Immature natural killer cell (primary cell): ENCODE results near the gene EPN2. TPM values are rescaled to one million over a fixed set of nuclear protein-coding genes. Genes with fewer than 3 reads are reported as not detected.

Experiments
- DNase-seq, 3 donors: peaks; one replicate each; pipeline ENCODE4 v3.0.0; 2022; ENCODE audit warnings: mixed read lengths in 1 of 3
- H3K27ac Mint-ChIP-seq, 6 donors: one replicate each; pipeline ENCODE4 v1.8.0; 2020; ENCODE audit warnings: mixed read lengths in 6 of 6, mild to moderate bottlenecking in 5 of 6, inconsistent platforms in 4 of 6, moderate library complexity in 3 of 6
- H3K27me3 Mint-ChIP-seq, 3 donors: one replicate each; pipeline ENCODE4 v1.8.0; 2020 to 2021; ENCODE audit warnings: low read depth in 3 of 3, mild to moderate bottlenecking in 3 of 3, mixed read lengths in 3 of 3, moderate library complexity in 3 of 3, inconsistent platforms in 1 of 3
- H3K36me3 Mint-ChIP-seq, 3 donors: one replicate each; pipeline ENCODE4 v1.8.0; 2020; ENCODE audit warnings: mixed read lengths in 3 of 3, inconsistent platforms in 2 of 3, mild to moderate bottlenecking in 2 of 3
- H3K4me1 Mint-ChIP-seq, 2 donors: one replicate each; pipeline ENCODE4 v1.8.0; 2020; ENCODE audit warnings: inconsistent platforms in 2 of 2, mild to moderate bottlenecking in 2 of 2, mixed read lengths in 2 of 2, moderate library complexity in 1 of 2
- H3K4me3 Mint-ChIP-seq, 5 donors: one replicate each; pipeline ENCODE4 v1.8.0; 2020; ENCODE audit warnings: mild to moderate bottlenecking in 5 of 5, mixed read lengths in 5 of 5, inconsistent platforms in 3 of 5, moderate library complexity in 3 of 5
- H3K9me3 Mint-ChIP-seq, 6 donors: one replicate each; pipeline ENCODE4 v1.8.0; 2020; ENCODE audit warnings: mild to moderate bottlenecking in 6 of 6, mixed read lengths in 6 of 6, inconsistent platforms in 4 of 6, moderate library complexity in 3 of 6
- polyA plus RNA-seq, 3 donors: library from polyadenylated mRNA; unstranded; fragments of 300-500 nt; fragmentation: Illumina TruSeq; gene quantifications; one replicate each; pipeline ENCODE4 v1.2.3, GENCODE V29; 2021

The EPN2 gene
- polyA plus RNA-seq, 3 donors from 2014 or later, result 0.84 to 8.1 TPM; not detected in 1

GRCh38 chr17:19319771-19320505 lies 82.8 kb downstream of the EPN2 start:
- H3K9me3 Mint-ChIP-seq, result peaks cover 0 to 4% (median under 1%) of the 10 kb centered on the region in 6 donors
- H3K36me3 Mint-ChIP-seq, result peaks cover 0 to 3% (median 3%) of the 10 kb centered on the region in 3 donors
- peaks cover 0 to 7% (median 4%) of the 10 kb centered on the region in 3 donors for H3K27me3 Mint-ChIP-seq
- no peak for DNase-seq
- no peaks in the 10 kb centered on the region for H3K4me1 Mint-ChIP-seq
- H3K4me3 Mint-ChIP-seq, result no peak overlapping the region
- no peak overlapping the region for H3K27ac Mint-ChIP-seq

DNA sequence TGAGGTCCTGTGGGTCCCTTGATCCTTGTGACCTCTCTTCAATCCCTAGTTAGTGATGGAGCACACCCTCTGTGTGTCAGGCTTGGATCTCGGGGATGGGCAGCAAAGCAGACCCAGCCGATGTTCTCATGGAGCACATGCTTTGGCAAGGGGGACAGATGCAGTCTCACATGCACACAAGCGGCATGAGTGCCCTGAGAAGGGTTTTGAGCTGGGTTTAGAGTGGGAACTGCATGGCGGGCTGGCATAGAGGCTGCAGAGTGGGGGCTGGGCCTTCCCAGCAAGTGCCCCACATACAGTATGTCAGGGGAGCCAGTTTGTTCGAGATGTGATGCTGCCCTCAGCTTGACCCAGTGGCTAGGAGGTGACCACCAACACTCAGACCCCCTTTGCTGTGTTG lies 83.7 kb downstream of the EPN2 start:
- Mint-ChIP-seq H3K27ac (no peak overlapping the region), H3K4me1 (no peaks in the 10 kb centered on the region), H3K27me3 (peaks cover 0 to 7% (median 6%) of the 10 kb centered on the region in 3 donors), H3K36me3 (peaks cover 3 to 8% (median 3%) of the 10 kb centered on the region in 3 donors), H3K9me3 (peaks cover 2 to 14% (median 6%) of the 10 kb centered on the region in 6 donors), H3K4me3 (no peak overlapping the region)
- no peak for DNase-seq

GRCh38 chr17:19321481-19322128 lies 84.4 kb downstream of the EPN2 start:
- no peak for DNase-seq
- Mint-ChIP-seq H3K4me1 (no peaks in the 10 kb centered on the region), H3K36me3 (peaks cover 3 to 8% (median 5%) of the 10 kb centered on the region in 3 donors), H3K27me3 (peaks cover 0 to 7% (median 6%) of the 10 kb centered on the region in 3 donors), H3K9me3 (peaks cover 2 to 17% (median 8%) of the 10 kb centered on the region in 6 donors), H3K4me3 (no peak overlapping the region), H3K27ac (no peak overlapping the region)

DNA sequence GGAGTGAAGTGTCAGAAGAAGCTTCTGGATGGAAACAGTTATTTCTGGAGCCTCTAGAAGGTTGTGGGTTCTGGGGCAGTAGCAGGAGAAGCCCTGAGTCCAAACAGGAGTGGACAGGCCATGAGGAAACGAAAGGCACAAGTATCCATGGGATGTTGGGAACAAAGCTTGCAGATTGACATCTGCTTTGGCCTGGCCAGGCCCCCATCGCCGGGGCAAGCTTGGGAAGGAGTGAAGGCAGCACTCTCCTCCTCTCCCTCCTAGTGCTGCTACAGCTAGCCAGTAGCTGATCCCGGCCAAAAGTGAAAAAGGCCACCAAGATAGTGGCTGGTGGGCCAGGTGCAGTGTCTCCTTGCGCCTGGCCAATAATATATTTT lies 85.0 kb downstream of the EPN2 start:
- no peak for DNase-seq
- no peaks in the 10 kb centered on the region for H3K4me1 Mint-ChIP-seq
- peaks cover 3 to 8% (median 5%) of the 10 kb centered on the region in 3 donors for H3K36me3 Mint-ChIP-seq
- H3K27ac Mint-ChIP-seq, result no peak overlapping the region
- H3K4me3 Mint-ChIP-seq, result no peak overlapping the region
- peaks cover 2 to 17% (median 8%) of the 10 kb centered on the region in 6 donors for H3K9me3 Mint-ChIP-seq
- peaks cover 0 to 6% (median 4%) of the 10 kb centered on the region in 3 donors for H3K27me3 Mint-ChIP-seq

DNA sequence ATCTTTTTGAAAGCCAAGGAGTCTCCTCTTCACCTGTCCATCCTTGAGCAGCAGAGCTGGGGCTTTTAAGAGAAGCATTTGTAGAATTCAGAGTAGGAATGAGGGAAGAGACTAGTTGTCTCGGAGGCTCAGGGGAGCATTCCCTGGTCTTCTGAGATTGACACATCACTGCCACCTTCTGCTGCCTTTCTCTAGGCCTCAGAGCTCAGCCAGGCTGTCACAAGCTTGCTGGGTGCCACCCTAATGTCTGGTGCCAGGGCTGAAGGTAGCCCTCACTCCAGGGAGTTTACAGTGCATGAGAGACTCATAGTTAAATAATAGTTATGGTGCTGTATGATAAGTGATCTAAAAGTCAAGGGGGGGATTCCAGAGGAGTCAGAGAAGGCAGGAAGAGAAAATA lies 85.7 kb downstream of the EPN2 start:
- Mint-ChIP-seq H3K9me3 (peaks cover 2 to 17% (median 8%) of the 10 kb centered on the region in 6 donors), H3K4me3 (no peak overlapping the region), H3K27ac (no peak overlapping the region), H3K4me1 (no peaks in the 10 kb centered on the region), H3K36me3 (peaks cover 3 to 8% (median 5%) of the 10 kb centered on the region in 3 donors), H3K27me3 (peaks cover 0 to 6% (median 4%) of the 10 kb centered on the region in 3 donors)
- no peak for DNase-seq

DNA sequence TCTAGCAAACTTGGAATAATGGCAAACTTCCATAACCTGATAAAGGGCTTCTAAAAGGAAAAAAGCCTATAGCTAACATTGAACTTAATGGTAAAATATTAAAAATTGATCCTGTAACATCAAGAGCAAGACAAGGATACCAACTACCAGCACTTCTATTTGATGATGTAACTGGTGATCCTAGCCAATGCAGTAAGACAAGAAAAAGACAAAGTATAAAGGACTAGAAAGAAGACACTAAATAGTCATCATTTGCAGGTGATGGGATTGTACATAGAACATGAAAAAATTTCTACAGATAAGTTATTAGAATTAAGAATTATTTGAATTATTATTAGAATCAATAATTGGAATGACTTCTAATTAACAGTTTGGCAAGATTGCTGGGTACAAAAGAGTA lies 88.4 kb downstream of the EPN2 start:
- Mint-ChIP-seq H3K36me3 (peaks cover 3 to 8% (median 5%) of the 10 kb centered on the region in 3 donors), H3K27me3 (peaks cover 0 to 6% (median 4%) of the 10 kb centered on the region in 3 donors), H3K9me3 (peaks cover 2 to 17% (median 8%) of the 10 kb centered on the region in 6 donors), H3K4me1 (no peaks in the 10 kb centered on the region), H3K27ac (no peak overlapping the region), H3K4me3 (no peak overlapping the region)
- no peak for DNase-seq

DNA sequence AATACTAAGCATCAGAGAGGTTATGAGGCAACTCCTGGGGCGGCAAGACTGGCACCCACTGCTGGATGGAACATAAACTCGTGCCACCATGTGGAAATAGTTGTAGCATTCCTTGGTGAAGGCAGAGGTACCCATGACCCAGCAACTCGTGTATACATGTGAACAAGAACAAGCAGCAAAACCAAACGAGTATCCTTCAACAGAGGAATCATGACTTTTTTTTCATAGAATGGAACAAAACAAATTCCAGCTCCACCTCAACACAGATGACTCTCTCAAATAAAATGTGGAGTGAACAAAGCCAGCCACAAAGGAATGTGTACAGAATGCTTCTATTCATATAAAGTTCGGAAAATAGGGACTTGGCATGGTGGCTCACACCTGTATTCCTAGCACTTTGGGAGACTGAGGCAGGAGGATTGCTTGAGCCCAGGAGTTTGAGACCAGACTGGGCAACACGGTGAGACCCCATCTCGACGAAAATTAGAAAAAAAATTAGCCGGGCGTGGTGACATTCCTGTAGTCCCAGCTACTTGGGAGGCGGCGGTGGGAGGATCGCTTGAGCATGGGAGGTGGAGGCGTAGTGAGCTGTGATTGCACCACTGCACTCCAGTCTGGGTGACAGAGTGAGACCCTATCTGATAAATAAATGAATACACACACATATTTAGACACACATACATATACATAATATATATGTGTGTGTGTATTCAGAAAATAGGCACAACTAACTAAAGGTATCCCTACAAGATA lies 90.0 kb downstream of the EPN2 start:
- Mint-ChIP-seq H3K27me3 (peaks cover 0 to 4% (median 0%) of the 10 kb centered on the region in 3 donors), H3K9me3 (peaks cover 2 to 17% (median 8%) of the 10 kb centered on the region in 6 donors), H3K4me3 (no peak overlapping the region), H3K4me1 (no peaks in the 10 kb centered on the region), H3K27ac (no peak overlapping the region), H3K36me3 (peaks cover 3 to 8% (median 5%) of the 10 kb centered on the region in 3 donors)
- no peak for DNase-seq

DNA sequence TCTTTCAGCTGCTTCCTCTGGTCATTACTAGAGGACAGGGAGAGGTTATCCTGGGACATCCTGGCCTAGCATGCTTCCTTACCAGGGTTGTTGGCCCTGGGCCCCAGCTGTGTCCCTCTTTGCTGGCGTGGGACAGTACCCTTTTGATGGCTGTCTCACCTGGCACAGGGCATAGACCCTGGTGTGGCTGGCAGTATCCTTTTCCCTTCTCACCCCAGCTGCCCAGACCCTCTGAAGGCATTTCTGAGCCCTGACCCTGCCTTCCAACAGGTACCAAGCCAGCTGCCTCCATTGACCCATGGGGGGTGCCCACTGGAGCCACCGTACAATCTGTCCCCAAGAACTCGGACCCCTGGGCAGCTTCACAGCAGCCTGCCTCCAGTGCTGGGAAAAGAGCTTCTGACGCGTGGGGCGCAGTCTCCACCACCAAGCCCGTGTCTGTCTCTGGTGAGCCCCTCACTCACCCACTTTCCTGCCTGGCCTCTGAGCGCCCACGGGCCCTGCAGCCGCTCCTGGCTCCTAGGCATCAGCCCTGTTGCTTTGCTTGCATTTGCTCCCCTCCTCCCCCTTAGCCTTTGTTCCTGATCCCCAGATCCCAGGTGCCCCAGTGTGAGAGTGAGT lies 91.4 kb downstream of the EPN2 start:
- no peak overlapping the region for H3K4me3 Mint-ChIP-seq
- no peak for DNase-seq

GRCh38 chr17:19329136-19329535 lies 92.0 kb downstream of the EPN2 start:
- peaks cover 0 to 8% (median 5%) of the 10 kb centered on the region in 3 donors for H3K36me3 Mint-ChIP-seq
- H3K4me3 Mint-ChIP-seq, result no peak overlapping the region
- H3K27me3 Mint-ChIP-seq, result peaks cover 0 to 4% (median 0%) of the 10 kb centered on the region in 3 donors
- H3K27ac Mint-ChIP-seq, result no peak overlapping the region
- no peak for DNase-seq
- H3K4me1 Mint-ChIP-seq, result no peaks in the 10 kb centered on the region
- peaks cover 2 to 17% (median 8%) of the 10 kb centered on the region in 6 donors for H3K9me3 Mint-ChIP-seq

More for the DNA sequence above, 91.4 kb downstream of the EPN2 start:
- peaks cover 0 to 4% (median 0%) of the 10 kb centered on the region in 3 donors for H3K27me3 Mint-ChIP-seq
- H3K27ac Mint-ChIP-seq, result no peak overlapping the region
- H3K36me3 Mint-ChIP-seq, result peaks cover 0 to 8% (median 5%) of the 10 kb centered on the region in 3 donors
- no peaks in the 10 kb centered on the region for H3K4me1 Mint-ChIP-seq
- peaks cover 2 to 17% (median 8%) of the 10 kb centered on the region in 6 donors for H3K9me3 Mint-ChIP-seq

- Mint-ChIP-seq H3K36me3 (peaks cover 0 to 6% (median 5%) of the 10 kb centered on the region in 3 donors), H3K4me1 (no peaks in the 10 kb centered on the region), H3K9me3 (peaks cover 0 to 13% (median 8%) of the 10 kb centered on the region in 6 donors), H3K27me3 (peaks cover 0 to 4% (median 0%) of the 10 kb centered on the region in 3 donors), H3K27ac (no peak overlapping the region), H3K4me3 (no peak overlapping the region)
- DNase-seq, result no peak
These were observed 92.7 kb downstream of the EPN2 start for GRCh38 chr17:19329839-19330238.

GRCh38 chr17:19330271-19330670 lies 93.1 kb downstream of the EPN2 start:
- Mint-ChIP-seq H3K27me3 (peaks cover 0 to 4% (median 0%) of the 10 kb centered on the region in 3 donors), H3K9me3 (peaks cover 0 to 9% (median 6%) of the 10 kb centered on the region in 6 donors), H3K4me1 (no peaks in the 10 kb centered on the region), H3K36me3 (peaks cover 0 to 5% (median 3%) of the 10 kb centered on the region in 3 donors), H3K4me3 (no peak overlapping the region), H3K27ac (no peak overlapping the region)
- no peak for DNase-seq

- Mint-ChIP-seq H3K36me3 (no peaks in the 10 kb centered on the region), H3K4me3 (no peak overlapping the region), H3K27ac (no peak overlapping the region), H3K9me3 (peaks cover 0 to 2% (median under 1%) of the 10 kb centered on the region in 6 donors), H3K4me1 (no peaks in the 10 kb centered on the region), H3K27me3 (peaks cover 0 to 3% (median 2%) of the 10 kb centered on the region in 3 donors)
- no peak for DNase-seq
These were observed 94.0 kb downstream of the EPN2 start for GRCh38 chr17:19331134-19331533.

DNA sequence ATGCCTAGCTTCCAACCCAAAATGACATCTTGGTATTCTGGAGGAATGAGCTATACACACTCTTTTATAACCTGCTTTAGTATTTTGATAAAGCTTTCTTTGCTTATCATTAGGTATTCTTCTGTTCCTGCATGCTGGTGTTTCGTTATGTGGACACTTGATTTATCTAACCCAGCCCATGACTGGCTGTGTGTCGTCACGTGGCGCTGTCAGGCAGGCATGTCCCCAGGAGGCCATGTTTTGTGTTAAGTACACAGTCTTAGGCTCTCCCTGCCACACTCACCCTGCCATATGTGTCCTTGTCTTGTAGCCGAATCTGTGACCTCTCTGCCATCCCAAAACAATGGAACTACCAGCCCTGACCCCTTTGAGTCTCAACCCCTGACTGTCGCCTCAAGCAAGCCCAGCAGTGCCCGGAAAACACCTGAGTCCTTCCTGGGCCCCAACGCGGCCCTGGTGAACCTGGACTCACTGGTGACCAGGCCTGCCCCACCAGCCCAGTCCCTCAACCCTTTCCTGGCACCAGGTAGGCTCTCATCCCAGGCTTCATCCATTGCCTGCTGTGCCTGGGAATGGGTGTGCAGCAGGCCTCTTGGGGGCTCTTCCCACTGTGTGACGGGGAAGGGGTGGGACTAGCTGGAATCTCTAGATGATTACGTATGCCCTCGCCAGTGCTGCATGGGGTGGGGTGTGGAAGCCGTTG lies 94.5 kb downstream of the EPN2 start:
- Mint-ChIP-seq H3K27me3 (peaks cover 0 to 3% (median 2%) of the 10 kb centered on the region in 3 donors), H3K4me3 (no peak overlapping the region), H3K4me1 (no peaks in the 10 kb centered on the region), H3K36me3 (no peaks in the 10 kb centered on the region), H3K9me3 (no peaks in the 10 kb centered on the region), H3K27ac (no peak overlapping the region)
- no peak for DNase-seq
